ENCODE data around the gene UNKL. TPM values are rescaled to one million over a fixed set of nuclear protein-coding genes. Genes with fewer than 3 reads are reported as not detected.
A peak's percentile ranks its signal among the peaks of the same experiment; 100 is the strongest.

Gene UNKL
- total and polyA plus RNA-seq, 2 donors (not counting 1 experiment from before 2014, with no cell fraction given) = 53.9 to 178 TPM

DNA sequence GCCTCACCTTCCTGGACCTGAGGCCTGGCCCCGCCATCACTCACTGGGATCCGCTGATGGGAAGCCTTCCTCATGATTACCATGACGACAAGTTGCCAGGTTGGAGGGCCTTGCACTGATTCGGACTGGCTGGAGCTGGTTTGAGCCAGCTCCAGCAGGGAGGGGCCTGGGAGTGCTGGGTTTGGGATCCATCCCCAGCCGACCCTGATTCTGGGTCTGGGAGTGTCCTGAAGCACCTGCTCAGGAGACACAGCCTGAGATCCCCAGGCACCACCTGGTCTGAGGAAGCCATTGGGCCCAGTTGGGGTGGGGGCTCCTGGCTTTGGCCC lies 86.9 kb downstream of the UNKL start:
- Mint-ChIP-seq H3K27ac (no peak overlapping the region), H3K4me1 (peaks cover 17% of the 10 kb centered on the region), H3K27me3 (peaks cover 3% of the 10 kb centered on the region), H3K9me3 (ENCODE audit: insufficient read depth) (no peaks in the 10 kb centered on the region), H3K4me3 (no peak overlapping the region)
- 93% methylated on average over 5 of the region's 5 CpGs for WGBS (ENCODE audit: insufficient coverage)
- Histone ChIP-seq H3K27ac (ENCODE audit: low read length in 2 of 2) (peak overlapping the region; percentile 73 to 84), H4K20me1 (ENCODE audit: control insufficient read depth, insufficient read depth, low read length, poor library complexity, severe bottlenecking) (peaks cover 25% of the 10 kb centered on the region), H3K9me3 (ENCODE audit: control extremely low read depth in 1 of 3, control insufficient read depth in 2 of 3, insufficient read depth in 1 of 3, low read length in 2 of 3) (peaks cover 0 to 14% (median 3%) of the 10 kb centered on the region in 3 donors), H3K36me3 (replicated peaks in 1 of 2; ENCODE audit: control extremely low read depth in 1 of 2, control insufficient read depth in 1 of 2, extremely low read depth in 1 of 2, insufficient read depth in 2 of 2, low read length in 1 of 2) (peaks cover 0 to 27% of the 10 kb centered on the region in 2 experiments), H3K4me2 (replicated peaks; ENCODE audit: low read depth, low read length, poor library complexity, severe bottlenecking) (peak overlapping the region; percentile 40), H3K27me3 (replicated peaks in 1 of 4; ENCODE audit: control extremely low read depth in 1 of 4, control insufficient read depth in 3 of 4, insufficient read depth in 4 of 4, low read length in 3 of 4) (peaks cover 0 to 18% (median 5%) of the 10 kb centered on the region in 4 experiments), H3K4me3 (ENCODE audit: control extremely low read depth in 1 of 5, extremely low read depth in 1 of 5, insufficient read depth in 1 of 5, low read depth in 2 of 5, low read length in 4 of 5) (no peak overlapping the region), H3K9ac (ENCODE audit: low read length) (no peak overlapping the region), H3K79me2 (ENCODE audit: control insufficient read depth, insufficient read depth, low read length) (peaks cover 3% of the 10 kb centered on the region), H2AFZ (ENCODE audit: insufficient read depth, low read depth, low read length, poor library complexity, severe bottlenecking) (no peak overlapping the region), H3K4me1 (ENCODE audit: control insufficient read depth in 2 of 2, insufficient read depth in 2 of 2, low read length in 2 of 2) (peaks cover 18 to 50% of the 10 kb centered on the region in 2 donors)
- TF ChIP-seq, protein P1, sequence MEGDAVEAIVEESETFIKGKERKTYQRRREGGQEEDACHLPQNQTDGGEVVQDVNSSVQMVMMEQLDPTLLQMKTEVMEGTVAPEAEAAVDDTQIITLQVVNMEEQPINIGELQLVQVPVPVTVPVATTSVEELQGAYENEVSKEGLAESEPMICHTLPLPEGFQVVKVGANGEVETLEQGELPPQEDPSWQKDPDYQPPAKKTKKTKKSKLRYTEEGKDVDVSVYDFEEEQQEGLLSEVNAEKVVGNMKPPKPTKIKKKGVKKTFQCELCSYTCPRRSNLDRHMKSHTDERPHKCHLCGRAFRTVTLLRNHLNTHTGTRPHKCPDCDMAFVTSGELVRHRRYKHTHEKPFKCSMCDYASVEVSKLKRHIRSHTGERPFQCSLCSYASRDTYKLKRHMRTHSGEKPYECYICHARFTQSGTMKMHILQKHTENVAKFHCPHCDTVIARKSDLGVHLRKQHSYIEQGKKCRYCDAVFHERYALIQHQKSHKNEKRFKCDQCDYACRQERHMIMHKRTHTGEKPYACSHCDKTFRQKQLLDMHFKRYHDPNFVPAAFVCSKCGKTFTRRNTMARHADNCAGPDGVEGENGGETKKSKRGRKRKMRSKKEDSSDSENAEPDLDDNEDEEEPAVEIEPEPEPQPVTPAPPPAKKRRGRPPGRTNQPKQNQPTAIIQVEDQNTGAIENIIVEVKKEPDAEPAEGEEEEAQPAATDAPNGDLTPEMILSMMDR (IDR thresholded peaks at IDR 0.05) = no peak
- TF ChIP-seq EZH2 (IDR thresholded peaks at IDR 0.05; ENCODE audit: borderline replicate concordance, insufficient read depth, low read depth, low read length, poor library complexity, severe bottlenecking) = no peak
- POLR2A ChIA-PET = interaction anchor here (1.3 kb wide), 1 partner anchor 24 kb away, joined by 4 read pairs; no protein-coding TSS in a partner anchor
- intact Hi-C loops (cut with micrococcal nuclease) = no loop called here
- DNase-seq (no peak), ATAC-seq (ENCODE audit: low read depth) (no peak)
- CTCF ChIA-PET = no interaction called here

DNA sequence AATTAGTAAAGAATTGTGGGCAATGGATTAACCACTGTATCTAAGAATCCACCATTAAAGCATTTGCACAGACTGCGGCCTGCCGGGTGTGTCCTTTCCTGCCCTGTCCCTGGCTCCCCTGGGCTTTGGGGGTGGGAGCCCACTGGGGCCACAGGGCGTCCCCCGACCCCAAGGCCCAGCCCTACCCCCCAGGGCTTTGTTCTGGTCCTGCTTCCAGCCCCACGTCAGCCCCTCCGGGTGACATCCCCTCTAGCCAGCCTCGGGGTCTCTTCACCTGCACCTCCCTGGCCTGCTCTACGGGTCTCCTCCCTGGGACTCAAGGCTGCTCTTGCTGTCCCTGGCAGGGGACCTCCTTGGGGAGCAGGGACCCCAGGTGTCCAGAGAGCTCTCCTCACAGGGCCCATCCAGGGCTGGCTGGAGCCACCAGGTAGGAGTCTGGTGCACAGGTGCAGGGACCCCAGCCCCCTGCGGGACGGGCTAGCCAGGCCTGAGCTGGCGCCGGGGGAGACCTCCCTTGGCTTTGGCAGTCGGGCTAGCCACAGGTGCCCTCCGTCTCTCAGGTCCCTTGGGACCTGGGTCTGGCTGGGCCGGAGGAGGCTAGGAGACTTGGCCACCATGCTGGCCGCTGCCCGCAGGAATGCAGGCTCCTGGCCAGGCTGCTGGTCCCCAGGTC lies 87.4 kb downstream of the UNKL start:
- Histone ChIP-seq H2AFZ (ENCODE audit: insufficient read depth, low read depth, low read length, poor library complexity, severe bottlenecking) (no peak overlapping the region), H3K27me3 (replicated peaks in 1 of 4; ENCODE audit: control extremely low read depth in 1 of 4, control insufficient read depth in 3 of 4, insufficient read depth in 4 of 4, low read length in 3 of 4) (peaks cover 0 to 13% (median 3%) of the 10 kb centered on the region in 4 experiments), H3K9me3 (ENCODE audit: control extremely low read depth in 1 of 3, control insufficient read depth in 2 of 3, insufficient read depth in 1 of 3, low read length in 2 of 3) (peaks cover 0 to 14% (median 3%) of the 10 kb centered on the region in 3 donors), H3K4me1 (ENCODE audit: control insufficient read depth in 2 of 2, insufficient read depth in 2 of 2, low read length in 2 of 2) (peaks cover 13 to 45% of the 10 kb centered on the region in 2 donors), H3K4me3 (ENCODE audit: control extremely low read depth in 1 of 5, extremely low read depth in 1 of 5, insufficient read depth in 1 of 5, low read depth in 2 of 5, low read length in 4 of 5) (no peak overlapping the region), H3K79me2 (ENCODE audit: control insufficient read depth, insufficient read depth, low read length) (peaks cover 3% of the 10 kb centered on the region), H3K4me2 (replicated peaks; ENCODE audit: low read depth, low read length, poor library complexity, severe bottlenecking) (peak overlapping the region; percentile 40), H4K20me1 (ENCODE audit: control insufficient read depth, insufficient read depth, low read length, poor library complexity, severe bottlenecking) (peaks cover 25% of the 10 kb centered on the region), H3K27ac (ENCODE audit: low read length in 2 of 2) (peak overlapping the region; percentile 73 to 84), H3K36me3 (replicated peaks in 1 of 2; ENCODE audit: control extremely low read depth in 1 of 2, control insufficient read depth in 1 of 2, extremely low read depth in 1 of 2, insufficient read depth in 2 of 2, low read length in 1 of 2) (peaks cover 0 to 30% of the 10 kb centered on the region in 2 experiments), H3K9ac (ENCODE audit: low read length) (no peak overlapping the region)
- ChIA-PET POLR2A (interaction anchor here (0.7 to 1.4 kb wide), 6 partner anchors 15 to 27 kb away, joined by 3 to 5 read pairs (median 4); partner anchors contain the start of gene UBE2I), CTCF (interaction anchor here (1.4 to 1.6 kb wide), 2 partner anchors 11 to 15 kb away, joined by 3 to 5 read pairs; no protein-coding TSS in a partner anchor)
- WGBS (ENCODE audit: insufficient coverage) = 74% methylated on average over 17 of the region's 17 CpGs
- intact Hi-C loops (cut with micrococcal nuclease) = no loop called here
- peak; percentile 3 for ATAC-seq (ENCODE audit: low read depth)
- no peak for DNase-seq
- H3K4me3 Mint-ChIP-seq = peak overlapping the region; percentile 53
- TF ChIP-seq EZH2 (IDR thresholded peaks at IDR 0.05; ENCODE audit: borderline replicate concordance, insufficient read depth, low read depth, low read length, poor library complexity, severe bottlenecking) = no peak
- H3K4me1 Mint-ChIP-seq = peaks cover 15% of the 10 kb centered on the region
- H3K9me3 Mint-ChIP-seq (ENCODE audit: insufficient read depth) = no peaks in the 10 kb centered on the region
- H3K27ac Mint-ChIP-seq = peak overlapping the region; percentile 76
- H3K27me3 Mint-ChIP-seq = peaks cover 3% of the 10 kb centered on the region

Data from B cell (primary cell).